Endodermal cell (in vitro differentiated cells): ENCODE results near the gene CRIP1. TPM values are rescaled to one million over a fixed set of nuclear protein-coding genes. Genes with fewer than 3 reads are reported as not detected.

Experiments
- DNase-seq: peaks from one replicate; pipeline ENCODE4 v3.0.0-alpha.2; 2017
- H3K27ac ChIP-seq: 2 replicates; pipeline ENCODE4 v1.5.1; 2013; ENCODE audit warnings: mild to moderate bottlenecking, low read depth, low read length, moderate library complexity
- H3K27me3 ChIP-seq: 2 replicates; pipeline ENCODE4 v1.6.1; 2013; ENCODE audit warnings: mild to moderate bottlenecking, low read length, moderate library complexity; ENCODE audit not compliant: insufficient read depth, control insufficient read depth, poor library complexity, severe bottlenecking
- H3K36me3 ChIP-seq: 2 replicates; pipeline ENCODE4 v1.7.0; 2013; ENCODE audit warnings: mild to moderate bottlenecking, low read length, moderate library complexity; ENCODE audit not compliant: control insufficient read depth, insufficient read depth
- H3K4me1 ChIP-seq: one replicate; pipeline ENCODE4 v1.7.0; 2013; ENCODE audit warnings: low read length; ENCODE audit not compliant: control insufficient read depth, insufficient read depth
- H3K4me3 ChIP-seq: 2 replicates; pipeline ENCODE4 v1.5.1; 2013; ENCODE audit warnings: mild to moderate bottlenecking, low read length, moderate library complexity
- H3K9ac ChIP-seq: 2 replicates; pipeline ENCODE4 v1.6.1; 2013; ENCODE audit warnings: mild to moderate bottlenecking, low read length, moderate library complexity; ENCODE audit not compliant: poor library complexity, severe bottlenecking; ENCODE audit errors: extremely low read depth
- H3K9me3 ChIP-seq: 2 replicates; pipeline ENCODE4 v1.6.1; 2013; ENCODE audit warnings: mild to moderate bottlenecking, low read length, moderate library complexity; ENCODE audit not compliant: control insufficient read depth
- H3K27ac Mint-ChIP-seq: 2 replicates; pipeline ENCODE4 v1.8.0; 2020; ENCODE audit warnings: mixed read lengths
- H3K27me3 Mint-ChIP-seq: 2 replicates; pipeline ENCODE4 v1.8.0; 2021; ENCODE audit warnings: mild to moderate bottlenecking, mixed read lengths; ENCODE audit not compliant: insufficient read depth
- H3K36me3 Mint-ChIP-seq: 2 replicates; pipeline ENCODE4 v1.8.0; 2020; ENCODE audit warnings: low read depth, mixed read lengths
- H3K4me1 Mint-ChIP-seq: 2 replicates; pipeline ENCODE4 v1.8.0; 2020; ENCODE audit warnings: mixed read lengths
- H3K4me3 Mint-ChIP-seq: 2 replicates; pipeline ENCODE4 v1.8.0; 2020; ENCODE audit warnings: mild to moderate bottlenecking, moderate library complexity, mixed read lengths
- H3K9me3 Mint-ChIP-seq: 2 replicates; pipeline ENCODE4 v1.8.0; 2020; ENCODE audit warnings: mild to moderate bottlenecking, mixed read lengths
- WGBS, 2 experiments: methylation state at CpG; one replicate each; pipeline versions ENCODE4 v1.1.5 to v1.1.7; 2013; ENCODE audit warnings: missing lambda C conversion rate in 2 of 2, mixed read lengths in 1 of 2; ENCODE audit not compliant: insufficient coverage in 1 of 2, insufficient read length in 1 of 2; 5-methylcytosine and 5-hydroxymethylcytosine counted together
- long read RNA-seq, 4 experiments: library from polyadenylated mRNA in 2 of 4; library from RNA in 1 of 4; library from capped mRNA in 1 of 4; stranded (forward) in 3 of 4; unstranded in 1 of 4; transcript quantifications; one replicate each; pipeline ENCODE4 v2.0.0, GENCODE V29; 2020 to 2021; ENCODE audit warnings: inconsistent platforms in 1 of 4
- polyA plus RNA-seq, 2 experiments: library from polyadenylated mRNA; stranded (reverse); fragments of 50-300 nt; gene quantifications; one replicate each; pipeline ENCODE4 v1.2.3, GENCODE V29; 2013
- total RNA-seq, 2 donors: library from RNA; stranded (reverse); fragmentation: NEBNext Ultra II Directional in 1 of 2; extraction: Animal tissue kit (Norgen Biotek cat#: 25700) in 1 of 2; gene quantifications; 2 replicates in 1 of 2; 3 replicates in 1 of 2; pipeline ENCODE4 v1.2.1, GENCODE V29; 2021
- TF ChIP-seq, protein P1 (sequence below): fragments of 200-600 bp; sonication (generic); conservative IDR thresholded peaks from 2 replicates; pipeline ENCODE4 v1.5.0; 2021; ENCODE audit warnings: antibody characterized with exemption, mild to moderate bottlenecking

CRIP1 gene, protein sequence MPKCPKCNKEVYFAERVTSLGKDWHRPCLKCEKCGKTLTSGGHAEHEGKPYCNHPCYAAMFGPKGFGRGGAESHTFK
- total RNA-seq = 10 to 100 TPM in 1 of 2 donors, 1 to 10 TPM in 1; 7.0 to 47.1 TPM
- 29.7 TPM for polyA plus RNA-seq (2013, experiment 1 of 2)
- polyA plus RNA-seq (2013, experiment 2 of 2) = 32.3 TPM
- long read RNA-seq, experiment 1, partial matches to known transcripts = 0 of 2 reads
- long read RNA-seq, experiment 1, other reads (novel, unspliced or antisense) = 0 of 2 reads
- long read RNA-seq, experiment 2, partial matches to known transcripts = 1 of 2 reads
- long read RNA-seq, experiment 2, other reads (novel, unspliced or antisense) = 0 of 2 reads
- long read RNA-seq, experiment 3, transcript CRIP1-201 (5 exons, 1,311 nt) = major isoform, 12 of 12 reads
- long read RNA-seq, experiment 3, partial matches to known transcripts = 0 of 12 reads
- long read RNA-seq, experiment 3, other reads (novel, unspliced or antisense) = 0 of 12 reads
- long read RNA-seq, experiment 4 = 0 reads

DNA sequence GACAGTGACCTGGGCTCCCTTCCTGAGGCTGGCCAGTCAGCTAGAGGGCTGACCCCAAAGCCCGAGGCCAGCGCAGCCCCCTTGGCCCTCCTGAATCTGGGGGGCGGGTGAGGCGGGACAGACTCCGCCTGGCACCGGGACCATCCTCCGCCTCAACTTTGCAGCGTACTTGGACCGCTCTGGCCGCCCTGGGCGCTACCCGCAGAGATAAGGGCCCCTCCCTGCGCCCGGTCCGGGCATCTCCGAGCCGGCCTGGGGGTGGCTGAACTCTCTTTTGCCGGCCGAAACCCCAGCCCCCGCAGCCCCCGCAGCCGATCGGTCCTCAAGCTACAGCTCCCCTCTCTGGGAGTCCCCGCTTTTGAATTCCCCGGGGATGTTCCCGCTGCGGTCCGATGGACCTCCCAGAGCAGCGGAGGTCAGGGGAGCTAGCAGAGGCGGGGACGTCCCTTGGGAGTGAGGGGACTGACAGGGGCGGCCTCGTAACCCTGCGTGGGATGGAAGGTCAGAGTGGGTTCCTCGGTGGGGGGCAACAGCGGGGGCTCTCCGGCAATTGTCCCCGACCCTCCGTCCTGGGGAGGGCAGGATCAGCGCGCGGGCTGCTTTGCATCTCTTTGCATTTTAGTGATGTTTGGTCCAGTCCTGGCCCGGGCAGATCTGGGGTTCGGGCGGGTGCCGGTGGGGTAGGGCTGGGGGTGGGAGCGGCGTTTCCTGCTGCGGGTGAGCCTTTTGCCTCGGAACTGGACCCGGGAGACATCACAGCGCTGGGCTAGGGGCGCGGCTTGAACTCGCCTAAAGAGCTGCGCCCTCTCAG lies at the start of gene CRIP1:
CRIP1 (plus strand) TSS at position 724 of the 811 bp plus-strand sequence. CDS start 374 bp downstream, outside the sequence.
- no peak within 1 kb of the TSS for H3K27ac Mint-ChIP-seq
- Histone ChIP-seq H3K4me1 (peaks cover 9% of the 10 kb centered on the region), H3K27me3 (peaks cover 56% of the 10 kb centered on the region), H3K4me3 (no peak within 1 kb of the TSS), H3K9me3 (no peaks in the 10 kb centered on the region), H3K27ac (no peak within 1 kb of the TSS), H3K36me3 (no peaks in the 10 kb centered on the region), H3K9ac (no peak within 1 kb of the TSS)
- TF ChIP-seq, protein P1, sequence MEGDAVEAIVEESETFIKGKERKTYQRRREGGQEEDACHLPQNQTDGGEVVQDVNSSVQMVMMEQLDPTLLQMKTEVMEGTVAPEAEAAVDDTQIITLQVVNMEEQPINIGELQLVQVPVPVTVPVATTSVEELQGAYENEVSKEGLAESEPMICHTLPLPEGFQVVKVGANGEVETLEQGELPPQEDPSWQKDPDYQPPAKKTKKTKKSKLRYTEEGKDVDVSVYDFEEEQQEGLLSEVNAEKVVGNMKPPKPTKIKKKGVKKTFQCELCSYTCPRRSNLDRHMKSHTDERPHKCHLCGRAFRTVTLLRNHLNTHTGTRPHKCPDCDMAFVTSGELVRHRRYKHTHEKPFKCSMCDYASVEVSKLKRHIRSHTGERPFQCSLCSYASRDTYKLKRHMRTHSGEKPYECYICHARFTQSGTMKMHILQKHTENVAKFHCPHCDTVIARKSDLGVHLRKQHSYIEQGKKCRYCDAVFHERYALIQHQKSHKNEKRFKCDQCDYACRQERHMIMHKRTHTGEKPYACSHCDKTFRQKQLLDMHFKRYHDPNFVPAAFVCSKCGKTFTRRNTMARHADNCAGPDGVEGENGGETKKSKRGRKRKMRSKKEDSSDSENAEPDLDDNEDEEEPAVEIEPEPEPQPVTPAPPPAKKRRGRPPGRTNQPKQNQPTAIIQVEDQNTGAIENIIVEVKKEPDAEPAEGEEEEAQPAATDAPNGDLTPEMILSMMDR = no peak
- H3K27me3 Mint-ChIP-seq = peaks cover 63% of the 10 kb centered on the region
- H3K36me3 Mint-ChIP-seq = no peaks in the 10 kb centered on the region
- peaks cover 11% of the 10 kb centered on the region for H3K4me1 Mint-ChIP-seq
- DNase-seq = no peak
- H3K9me3 Mint-ChIP-seq = no peaks in the 10 kb centered on the region
- 6 to 9% methylated on average over 32 to 56 of the region's 56 CpGs for WGBS, 2 experiments
- H3K4me3 Mint-ChIP-seq = peak within 1 kb of the TSS; percentile 41

DNA sequence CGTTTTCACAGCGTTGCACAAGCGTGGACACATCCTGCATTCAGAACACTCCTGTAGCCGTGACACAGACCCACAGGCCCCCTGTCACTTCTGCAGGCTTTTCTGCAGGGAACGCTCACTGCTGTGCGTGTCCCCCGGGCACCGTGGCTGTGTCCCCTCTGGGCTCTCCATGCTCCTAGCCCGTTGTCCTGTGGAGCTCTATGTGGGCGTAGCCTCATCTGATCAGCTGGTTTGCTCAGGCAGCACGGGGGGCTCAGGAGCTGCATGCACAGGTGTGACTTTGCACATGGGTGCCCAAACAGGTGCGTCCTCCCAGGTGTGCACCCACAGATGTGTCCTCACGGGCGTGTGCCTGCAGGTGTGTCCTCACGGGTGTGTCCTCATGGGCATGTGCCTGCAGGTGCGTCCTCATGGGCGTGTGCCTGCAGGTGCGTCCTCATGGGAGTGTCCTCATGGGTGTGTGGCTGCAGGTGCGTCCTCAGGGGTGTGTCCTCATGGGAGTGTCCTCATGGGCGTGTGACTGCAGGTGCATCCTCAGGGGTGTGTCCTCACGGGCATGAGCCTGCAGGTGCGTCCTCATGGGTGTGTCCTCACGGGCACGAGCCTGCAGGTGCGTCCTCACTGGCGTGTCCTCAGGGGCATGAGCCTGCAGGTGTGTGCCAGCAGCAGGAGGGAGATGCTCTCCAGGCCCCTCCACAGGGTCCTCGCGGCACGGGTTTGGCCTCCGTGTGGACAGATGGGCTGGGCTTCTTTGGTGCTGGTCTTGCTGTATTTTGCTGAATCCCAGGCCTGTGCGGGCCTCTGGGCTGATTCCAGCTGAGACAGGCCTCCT lies 49.6 kb upstream of the CRIP1 start:
- H3K27me3 Mint-ChIP-seq = no peaks in the 10 kb centered on the region
- H3K9me3 Mint-ChIP-seq = no peaks in the 10 kb centered on the region
- 93 to 98% methylated on average over 20 to 31 of the region's 31 CpGs for WGBS, 2 experiments
- no peaks in the 10 kb centered on the region for H3K4me1 ChIP-seq
- TF ChIP-seq, protein P1 = no peak
- H3K4me3 ChIP-seq = no peak overlapping the region
- H3K9ac ChIP-seq = no peak overlapping the region
- no peak for DNase-seq
- no peak overlapping the region for H3K27ac Mint-ChIP-seq
- H3K27me3 ChIP-seq = no peaks in the 10 kb centered on the region
- H3K4me3 Mint-ChIP-seq = no peak overlapping the region
- H3K4me1 Mint-ChIP-seq = no peaks in the 10 kb centered on the region
- H3K27ac ChIP-seq = no peak overlapping the region
- no peaks in the 10 kb centered on the region for H3K9me3 ChIP-seq
- H3K36me3 ChIP-seq = peaks cover 17% of the 10 kb centered on the region
- peaks cover 42% of the 10 kb centered on the region for H3K36me3 Mint-ChIP-seq
